Activated naive CD8-positive, alpha-beta T cell treated with anti-CD3 and anti-CD28 coated beads for 36 hours (primary cell): ENCODE data around the gene ROMO1. TPM values are rescaled to one million over a fixed set of nuclear protein-coding genes. Genes with fewer than 3 reads are reported as not detected.
"Not testable (repeated sequence)": the region's sequence is repeated elsewhere in the genome, so short reads cannot be mapped to it uniquely, and the experiment has no call there.

Source experiments
- DNase-seq: peaks from one replicate; pipeline ENCODE4 v3.0.0; 2021
- H3K27ac Mint-ChIP-seq: one replicate; pipeline ENCODE4 v1.8.0; 2022; ENCODE audit warnings: mild to moderate bottlenecking, moderate library complexity, mixed read lengths
- H3K27me3 Mint-ChIP-seq: one replicate; pipeline ENCODE4 v1.8.0; 2022; ENCODE audit warnings: mild to moderate bottlenecking, mixed read lengths
- H3K36me3 Mint-ChIP-seq: one replicate; pipeline ENCODE4 v1.8.0; 2021; ENCODE audit warnings: mild to moderate bottlenecking, mixed read lengths
- H3K4me1 Mint-ChIP-seq: one replicate; pipeline ENCODE4 v1.8.0; 2021; ENCODE audit warnings: mixed read lengths
- H3K4me3 Mint-ChIP-seq: one replicate; pipeline ENCODE4 v1.8.0; 2022; ENCODE audit warnings: mild to moderate bottlenecking, moderate library complexity, mixed read lengths
- H3K9me3 Mint-ChIP-seq: one replicate; pipeline ENCODE4 v1.8.0; 2022; ENCODE audit warnings: mixed read lengths
- total RNA-seq, 2 experiments: library from RNA; stranded (reverse); gene quantifications; one replicate each; pipeline ENCODE4 v1.2.3, GENCODE V29; 2021

ROMO1 gene
- total RNA-seq, 2 experiments from 2014 or later = 121 to 137 TPM

DNA sequence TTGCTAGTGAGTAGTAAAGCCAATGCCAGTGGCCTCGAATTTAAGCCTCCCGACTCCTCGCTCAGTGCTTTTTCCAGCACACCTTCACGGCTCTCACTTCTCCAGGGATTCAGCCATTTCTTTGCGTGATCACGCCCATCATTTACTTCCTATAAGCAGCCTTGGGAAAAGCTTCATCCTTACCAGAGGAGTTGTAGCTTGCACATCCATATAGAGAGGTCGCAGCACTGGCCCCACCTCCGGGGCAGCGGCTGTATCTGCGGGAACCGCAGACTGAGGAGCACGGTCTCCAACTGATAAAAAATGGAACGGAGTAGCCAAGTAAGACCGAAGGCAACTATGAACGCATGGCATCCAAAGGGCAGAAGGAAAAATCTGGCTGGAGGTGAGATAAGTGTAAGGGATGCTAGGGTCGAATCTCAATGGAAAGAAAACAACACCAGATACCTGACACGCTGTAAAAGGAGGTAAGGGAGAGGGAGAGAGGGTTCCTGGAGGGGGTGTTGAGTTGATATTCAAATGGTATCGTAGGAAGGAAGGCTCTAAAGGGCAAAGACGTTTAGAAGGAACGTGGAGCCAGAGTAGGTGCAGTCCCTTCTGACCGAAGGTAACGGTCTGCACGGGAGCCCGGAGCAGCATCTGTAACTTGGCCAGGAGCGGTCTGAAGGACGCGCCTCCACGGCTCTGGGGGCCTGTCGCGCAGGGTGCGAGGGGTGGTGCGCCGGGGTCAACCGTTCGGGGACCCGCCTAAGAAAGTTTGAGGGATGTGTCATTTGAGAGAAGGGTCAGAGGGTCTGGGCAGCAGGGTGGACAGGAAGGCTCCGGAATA is 693 bp upstream of the ROMO1 start:
- Mint-ChIP-seq H3K9me3 (no peaks in the 10 kb centered on the region), H3K36me3 (peaks cover 47% of the 10 kb centered on the region), H3K27me3 (no peaks in the 10 kb centered on the region), H3K27ac (peak overlapping the region; percentile 93), H3K4me1 (peaks cover 44% of the 10 kb centered on the region), H3K4me3 (peak overlapping the region; percentile 97)
- DNase-seq = no peak

DNA sequence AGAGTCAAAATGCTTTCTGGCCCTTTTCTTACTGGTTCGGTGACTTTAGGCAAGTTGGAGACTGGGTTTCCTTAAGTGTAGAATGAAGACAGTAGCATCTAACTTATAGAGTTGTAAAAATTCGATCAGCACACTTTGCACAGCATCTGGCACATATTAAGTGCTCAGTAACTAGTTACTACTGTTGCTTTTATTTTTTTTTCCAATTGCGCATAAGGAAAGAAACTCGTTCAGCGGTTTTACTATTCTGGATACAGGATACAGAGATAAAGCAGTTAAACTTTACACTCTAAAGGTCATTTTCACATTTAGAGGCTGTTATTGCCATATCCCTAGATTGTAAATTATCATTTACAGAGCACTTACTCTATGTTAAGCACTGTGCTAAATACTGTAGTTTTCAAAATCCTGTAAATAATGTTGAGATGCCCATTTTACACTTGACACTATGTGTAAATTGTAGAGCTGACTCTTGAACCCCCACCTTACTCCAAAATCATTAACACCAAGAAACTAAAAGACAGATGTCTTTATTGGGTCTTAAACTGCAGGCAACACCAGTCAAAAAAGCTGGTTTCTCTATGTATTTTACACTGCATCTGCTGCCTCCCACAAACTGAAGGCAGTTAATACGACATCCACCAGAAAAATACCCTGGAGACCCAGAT is 886 bp downstream of the ROMO1 start:
- H3K4me1 Mint-ChIP-seq = peaks cover 53% of the 10 kb centered on the region
- peaks cover 61% of the 10 kb centered on the region for H3K36me3 Mint-ChIP-seq
- H3K27me3 Mint-ChIP-seq = no peaks in the 10 kb centered on the region
- H3K4me3 Mint-ChIP-seq = peak overlapping the region; percentile 97
- DNase-seq = no peak
- H3K27ac Mint-ChIP-seq = peak overlapping the region; percentile 95
- H3K9me3 Mint-ChIP-seq = no peaks in the 10 kb centered on the region

DNA sequence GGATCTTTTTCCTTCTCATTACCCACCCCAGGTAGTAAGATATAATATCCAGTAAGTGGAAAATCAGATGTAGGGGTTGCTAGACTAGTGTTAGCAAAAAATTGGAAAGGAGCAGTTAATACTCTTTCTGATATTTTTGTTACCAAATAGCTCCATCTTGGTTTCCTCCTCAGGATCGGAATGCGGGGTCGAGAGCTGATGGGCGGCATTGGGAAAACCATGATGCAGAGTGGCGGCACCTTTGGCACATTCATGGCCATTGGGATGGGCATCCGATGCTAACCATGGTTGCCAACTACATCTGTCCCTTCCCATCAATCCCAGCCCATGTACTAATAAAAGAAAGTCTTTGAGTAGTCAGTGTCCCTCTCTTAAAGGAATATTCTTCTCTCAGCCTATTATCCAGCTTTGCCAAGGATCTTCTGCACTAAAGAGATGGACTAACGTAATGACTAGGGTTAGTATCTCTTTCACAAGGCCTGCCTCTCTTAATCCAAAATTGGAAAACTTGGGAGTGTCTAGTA is 1.5 kb downstream of the ROMO1 start:
- H3K27me3 Mint-ChIP-seq = no peaks in the 10 kb centered on the region
- DNase-seq = no peak
- H3K36me3 Mint-ChIP-seq = peaks cover 64% of the 10 kb centered on the region
- no peaks in the 10 kb centered on the region for H3K9me3 Mint-ChIP-seq
- H3K4me3 Mint-ChIP-seq = peak overlapping the region; percentile 97
- H3K4me1 Mint-ChIP-seq = peaks cover 54% of the 10 kb centered on the region
- peak overlapping the region; percentile 95 for H3K27ac Mint-ChIP-seq

DNA sequence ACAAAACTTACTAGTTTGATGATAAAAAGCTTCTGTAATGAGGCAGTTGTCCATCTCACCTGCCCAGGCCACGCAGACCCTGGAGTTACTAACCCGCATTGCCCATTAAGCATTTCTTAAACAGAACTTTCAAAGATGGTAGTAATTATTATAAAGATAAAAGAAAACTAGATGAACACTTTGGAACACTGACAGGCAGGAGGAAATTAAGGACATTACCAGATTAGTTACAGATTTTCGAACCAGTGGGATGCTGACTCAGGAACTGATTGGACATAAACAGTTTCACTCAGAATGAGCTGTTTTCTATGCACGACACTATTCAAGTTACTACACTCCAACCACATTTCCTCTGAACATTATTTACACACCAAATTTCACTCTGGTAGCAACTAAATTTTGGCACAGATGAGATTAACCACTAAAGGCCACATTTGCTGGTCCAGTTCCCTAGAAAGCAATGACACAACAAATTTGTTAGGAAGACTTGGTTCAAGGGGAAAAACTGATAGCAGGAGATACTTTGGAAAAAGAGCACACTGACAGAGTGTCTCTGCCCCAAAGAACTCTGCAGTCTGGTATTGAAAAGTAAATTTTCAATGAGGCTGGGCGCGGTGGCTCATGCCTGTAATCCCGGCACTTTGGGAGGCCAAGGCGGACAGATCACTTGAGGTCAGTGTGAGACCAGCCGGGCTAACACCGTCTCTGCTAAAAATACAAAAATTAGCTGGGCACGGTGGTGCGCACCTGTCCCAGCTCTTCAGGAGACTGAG is 3.0 kb downstream of the ROMO1 start:
- H3K4me1 Mint-ChIP-seq = peaks cover 54% of the 10 kb centered on the region
- H3K4me3 Mint-ChIP-seq = peak overlapping the region; percentile 29
- peaks cover 63% of the 10 kb centered on the region for H3K36me3 Mint-ChIP-seq
- DNase-seq = no peak
- no peaks in the 10 kb centered on the region for H3K27me3 Mint-ChIP-seq
- H3K9me3 Mint-ChIP-seq = no peaks in the 10 kb centered on the region
- H3K27ac Mint-ChIP-seq = peak overlapping the region; percentile 72

DNA sequence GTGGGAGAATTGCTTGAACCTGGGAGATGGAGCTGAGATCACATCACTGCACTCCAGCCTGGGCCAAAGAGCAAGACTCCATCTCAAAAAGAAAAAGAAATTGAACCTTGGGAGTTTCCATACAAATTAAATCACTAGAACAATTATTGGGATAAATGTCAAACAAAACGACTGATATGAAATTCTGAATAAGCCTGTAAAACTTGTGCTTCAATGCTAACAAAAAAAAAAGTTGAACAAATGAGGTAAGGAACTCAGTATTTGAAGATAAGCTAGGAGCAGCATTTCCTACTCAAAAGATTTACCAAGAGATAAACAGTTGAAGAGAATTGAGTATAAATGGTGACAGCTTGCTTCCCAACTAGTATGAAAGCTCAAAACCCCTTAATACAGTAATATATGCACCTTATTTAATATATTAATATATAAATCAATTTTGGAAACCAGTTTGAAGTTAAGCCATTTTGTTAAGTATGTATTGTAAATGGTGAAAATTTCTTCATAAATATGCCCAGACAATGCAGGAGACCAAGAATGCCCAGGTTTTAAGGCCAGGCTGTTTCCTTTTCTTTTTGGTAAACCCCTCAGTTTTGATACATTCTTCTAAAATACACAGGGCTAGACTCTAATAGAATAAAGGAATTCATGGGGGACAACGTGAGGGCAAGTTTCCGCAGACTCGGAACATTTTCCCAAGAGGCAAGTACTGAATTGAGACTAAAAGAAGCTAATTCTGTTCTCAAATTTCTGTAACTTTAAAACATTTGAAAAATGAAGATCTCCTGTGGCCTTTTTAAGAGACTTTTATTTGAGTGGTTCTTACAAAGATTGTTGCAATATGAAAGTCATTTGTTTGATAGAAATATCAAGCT is 3.9 kb downstream of the ROMO1 start:
- H3K36me3 Mint-ChIP-seq = peaks cover 58% of the 10 kb centered on the region
- H3K27me3 Mint-ChIP-seq = no peaks in the 10 kb centered on the region
- H3K4me3 Mint-ChIP-seq = no peak overlapping the region
- no peaks in the 10 kb centered on the region for H3K9me3 Mint-ChIP-seq
- H3K4me1 Mint-ChIP-seq = peaks cover 48% of the 10 kb centered on the region
- DNase-seq = no peak
- H3K27ac Mint-ChIP-seq = peak overlapping the region; percentile 72

DNA sequence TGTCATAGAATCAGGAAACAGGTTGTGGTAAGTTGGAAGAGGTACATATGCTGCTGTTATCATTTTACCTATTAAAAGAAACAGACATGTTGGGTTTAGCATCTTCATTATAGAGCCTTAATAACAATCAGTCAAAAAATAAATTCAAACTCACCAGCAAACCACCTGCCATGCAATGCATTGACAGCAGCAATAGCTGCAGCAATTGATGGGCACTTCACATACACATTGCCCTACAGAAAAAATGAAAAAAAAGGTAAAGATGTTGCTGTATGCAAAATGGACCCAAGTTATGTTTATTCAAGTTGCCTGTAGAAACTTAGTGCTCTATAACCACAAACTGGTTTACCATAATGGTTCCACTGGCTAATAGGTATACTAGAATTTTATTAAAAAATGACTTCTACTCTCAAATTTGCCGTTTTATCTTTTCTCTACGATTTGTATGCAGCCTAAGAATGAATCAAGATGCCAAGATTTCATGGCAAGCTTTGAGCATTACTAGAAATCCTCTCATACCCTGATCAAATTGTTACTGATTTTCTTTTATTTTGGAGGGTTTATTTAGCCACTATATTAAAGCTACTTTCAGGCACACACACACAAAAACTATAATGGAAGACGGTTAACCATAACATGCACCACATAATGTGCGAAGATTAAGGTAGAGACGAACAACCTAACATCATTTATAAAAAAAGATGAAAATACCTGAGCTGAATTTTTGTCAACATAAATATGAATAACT is 5.5 kb downstream of the ROMO1 start:
- DNase-seq = no peak
- peaks cover 48% of the 10 kb centered on the region for H3K4me1 Mint-ChIP-seq
- H3K4me3 Mint-ChIP-seq = no peak overlapping the region
- H3K36me3 Mint-ChIP-seq = peaks cover 55% of the 10 kb centered on the region
- peak overlapping the region; percentile 69 for H3K27ac Mint-ChIP-seq
- H3K27me3 Mint-ChIP-seq = no peaks in the 10 kb centered on the region
- no peaks in the 10 kb centered on the region for H3K9me3 Mint-ChIP-seq

DNA sequence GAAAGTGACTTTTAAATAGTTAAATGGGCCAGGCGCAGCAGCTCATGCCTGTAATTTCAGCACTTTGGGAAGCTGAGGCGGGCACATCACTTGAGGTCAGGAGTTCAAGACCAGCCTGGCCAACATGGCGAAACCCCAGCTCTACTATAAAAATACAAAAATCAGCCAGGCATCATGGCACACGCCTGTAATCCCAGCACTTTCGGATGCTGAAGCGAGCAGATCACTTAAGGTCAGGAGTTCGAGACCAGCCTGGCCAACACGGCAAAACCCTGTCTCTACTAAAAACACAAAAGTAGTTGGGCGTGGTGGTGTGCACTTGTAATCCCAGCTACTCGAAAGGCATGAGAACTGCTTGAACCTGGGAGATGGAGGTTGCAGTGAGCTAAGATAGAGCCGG is 6.7 kb downstream of the ROMO1 start:
- DNase-seq, H3K9me3 Mint-ChIP-seq, H3K27me3 Mint-ChIP-seq, H3K4me3 Mint-ChIP-seq: not testable (repeated sequence)
- peaks cover 53% of the 10 kb centered on the region for H3K36me3 Mint-ChIP-seq
- H3K4me1 Mint-ChIP-seq = peaks cover 43% of the 10 kb centered on the region
- peak overlapping the region; percentile 67 for H3K27ac Mint-ChIP-seq

DNA sequence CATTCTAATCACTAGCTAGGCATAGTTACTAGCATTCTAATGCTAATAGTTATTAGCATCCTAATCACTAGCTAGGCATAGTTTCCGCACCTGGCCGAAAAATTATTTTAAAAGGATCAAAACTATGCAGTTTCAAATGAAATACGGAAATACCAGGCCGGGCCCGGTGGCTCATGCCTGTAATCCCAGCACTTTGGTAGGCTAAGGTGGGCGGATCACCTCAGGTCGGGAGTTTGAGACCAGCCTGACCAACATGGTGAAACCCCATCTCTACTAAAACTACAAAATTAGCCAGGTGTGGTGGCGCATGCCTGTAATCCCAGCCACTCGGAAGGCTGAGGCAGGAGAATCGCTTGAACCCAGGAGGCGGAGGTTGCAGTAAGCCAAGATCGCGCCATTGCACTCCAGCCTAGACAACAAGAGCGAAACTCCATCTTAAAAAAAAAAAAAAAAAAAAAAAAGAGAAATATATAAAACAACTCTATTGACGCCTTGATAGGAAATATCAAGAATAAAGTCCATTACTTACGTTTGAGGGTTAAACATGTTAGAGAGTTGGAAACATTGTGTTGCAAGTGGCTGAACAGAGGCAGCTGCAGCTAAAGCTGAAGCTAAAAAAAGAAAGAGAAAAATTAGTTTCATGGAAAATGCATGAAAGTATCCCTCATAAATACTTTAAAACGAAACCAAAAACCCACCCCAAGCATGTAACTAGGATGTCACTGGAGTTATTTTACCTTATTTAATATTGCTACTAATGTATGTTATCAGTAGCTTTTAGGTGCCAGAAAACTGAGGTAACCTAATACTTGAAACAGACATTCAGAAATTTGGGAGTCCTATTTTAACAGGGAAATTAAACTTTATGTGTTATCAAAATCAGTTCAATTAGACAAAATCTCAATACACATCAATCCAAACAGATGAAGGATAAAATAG is 7.7 kb downstream of the ROMO1 start:
- H3K4me3 Mint-ChIP-seq, H3K27me3 Mint-ChIP-seq, DNase-seq, H3K27ac Mint-ChIP-seq, H3K9me3 Mint-ChIP-seq: not testable (repeated sequence)
- Mint-ChIP-seq H3K36me3 (peaks cover 53% of the 10 kb centered on the region), H3K4me1 (peaks cover 47% of the 10 kb centered on the region)

DNA sequence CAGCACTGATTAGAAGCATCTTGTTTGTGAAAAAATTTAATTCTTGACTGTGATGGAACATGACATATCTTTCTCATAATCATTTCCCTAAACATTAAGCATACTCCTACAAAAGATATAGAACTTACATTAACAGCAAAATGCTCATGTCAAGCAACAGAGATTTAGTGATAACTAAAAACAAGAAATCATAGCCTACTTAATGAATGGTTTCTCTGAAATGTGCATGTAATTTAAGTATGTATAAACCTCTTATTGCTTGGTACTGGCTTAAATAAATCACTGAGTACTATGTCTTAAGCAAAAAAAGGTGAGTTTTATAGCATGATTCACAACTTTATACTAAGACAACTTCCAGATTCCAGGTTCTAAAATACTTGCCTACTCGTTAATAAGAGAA is 9.3 kb downstream of the ROMO1 start:
- Mint-ChIP-seq H3K27me3 (no peaks in the 10 kb centered on the region), H3K4me3 (no peak overlapping the region), H3K4me1 (peaks cover 45% of the 10 kb centered on the region), H3K36me3 (peaks cover 49% of the 10 kb centered on the region), H3K9me3 (no peaks in the 10 kb centered on the region), H3K27ac (no peak overlapping the region)
- DNase-seq = no peak

DNA sequence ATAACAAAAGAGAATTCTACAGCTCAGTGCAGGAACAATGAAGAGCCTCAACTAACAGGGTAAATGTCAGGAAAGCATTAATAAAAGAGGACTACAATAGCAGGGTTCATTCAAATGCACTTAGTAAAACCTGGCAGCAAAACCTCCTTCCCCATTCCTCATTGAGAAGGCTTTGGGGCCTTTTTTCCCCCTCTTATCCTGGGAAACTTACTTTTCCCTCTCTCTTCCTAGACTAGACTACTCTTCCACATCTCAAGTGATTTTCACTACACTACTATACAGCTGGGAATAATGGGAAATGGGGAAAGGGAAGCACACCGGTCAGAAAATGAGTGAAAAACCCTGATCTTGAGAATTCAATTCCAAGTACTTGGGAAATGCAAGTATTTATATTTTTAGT is 10.1 kb downstream of the ROMO1 start:
- peak overlapping the region; percentile 63 for H3K27ac Mint-ChIP-seq
- peaks cover 44% of the 10 kb centered on the region for H3K4me1 Mint-ChIP-seq
- H3K27me3 Mint-ChIP-seq = no peaks in the 10 kb centered on the region
- no peak overlapping the region for H3K4me3 Mint-ChIP-seq
- peaks cover 45% of the 10 kb centered on the region for H3K36me3 Mint-ChIP-seq
- H3K9me3 Mint-ChIP-seq = no peaks in the 10 kb centered on the region
- no peak for DNase-seq

DNA sequence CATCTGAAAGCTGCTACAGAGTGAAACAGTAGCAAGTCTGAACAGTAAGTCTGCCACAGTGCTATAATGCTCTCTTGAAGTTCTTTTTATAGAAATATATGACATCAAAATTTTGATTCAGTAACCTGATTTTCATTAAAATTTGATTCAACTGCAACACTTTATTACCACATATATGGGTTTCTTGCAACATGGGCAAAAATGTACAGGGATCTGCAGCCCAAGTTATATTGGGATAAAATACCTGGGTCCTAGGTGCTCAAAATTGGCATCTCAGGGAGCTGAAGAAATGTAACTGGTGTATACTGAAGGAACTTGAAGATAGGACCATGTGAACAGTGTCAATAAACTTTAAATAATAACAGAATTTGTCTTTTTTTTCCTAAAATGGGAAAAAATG is 10.8 kb downstream of the ROMO1 start:
- H3K4me1 Mint-ChIP-seq = peaks cover 43% of the 10 kb centered on the region
- H3K9me3 Mint-ChIP-seq = no peaks in the 10 kb centered on the region
- no peaks in the 10 kb centered on the region for H3K27me3 Mint-ChIP-seq
- DNase-seq = no peak
- no peak overlapping the region for H3K27ac Mint-ChIP-seq
- H3K4me3 Mint-ChIP-seq = no peak overlapping the region
- peaks cover 41% of the 10 kb centered on the region for H3K36me3 Mint-ChIP-seq

DNA sequence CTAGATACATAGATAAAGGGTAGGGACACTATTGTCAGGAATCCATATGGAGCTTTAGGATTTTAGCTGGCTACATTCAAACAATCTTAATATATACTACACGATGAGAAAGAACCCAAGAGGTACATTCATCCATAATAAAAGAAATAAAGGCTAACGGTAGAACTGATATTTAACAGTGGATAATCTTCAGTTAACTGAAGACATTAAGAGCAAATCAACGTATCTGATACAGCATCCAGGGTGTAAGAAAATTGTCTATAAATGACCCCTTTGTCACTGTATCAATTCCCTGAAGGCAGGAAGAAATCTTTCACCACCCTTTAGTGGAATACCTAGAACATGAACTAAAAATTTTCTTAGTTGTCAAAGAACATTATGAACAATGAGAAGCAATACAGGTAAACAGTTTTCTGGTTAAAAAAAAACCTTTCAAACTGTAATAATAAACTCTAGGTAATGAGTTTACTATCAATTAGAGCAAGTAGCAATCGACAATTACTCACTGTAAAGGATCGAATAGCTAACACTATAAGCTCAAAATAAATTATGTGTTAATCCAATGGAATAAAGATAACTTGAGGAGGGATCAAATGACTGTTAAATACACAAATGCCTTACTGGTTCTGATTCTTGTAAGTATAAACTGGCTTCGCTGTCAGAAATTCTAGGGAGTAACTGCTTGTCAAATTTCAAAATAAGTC is 11.8 kb downstream of the ROMO1 start:
- H3K9me3 Mint-ChIP-seq = no peaks in the 10 kb centered on the region
- H3K36me3 Mint-ChIP-seq = peaks cover 36% of the 10 kb centered on the region
- H3K27ac Mint-ChIP-seq = peak overlapping the region; percentile 84
- DNase-seq = no peak
- peaks cover 48% of the 10 kb centered on the region for H3K4me1 Mint-ChIP-seq
- no peak overlapping the region for H3K4me3 Mint-ChIP-seq
- no peaks in the 10 kb centered on the region for H3K27me3 Mint-ChIP-seq
